AG09319 (cell line): ENCODE data around the gene MYH16.

Source experiments
- DNase-seq: peaks from one replicate; pipeline ENCODE4 v3.0.0-alpha.2; 2010; ENCODE audit warnings: low read depth; ENCODE audit errors: extremely low read depth
- TF ChIP-seq, protein P1 (sequence below): IDR thresholded peaks from 2 replicates; pipeline ENCODE4 v1.5.1; 2011; ENCODE audit warnings: low read depth, mild to moderate bottlenecking, inconsistent platforms, low read length, moderate library complexity

Gene MYH16

GRCh38 chr7:99238558-99239341 is 33.9 kb upstream of the MYH16 start:
- no peak for DNase-seq
- TF ChIP-seq, protein P1, sequence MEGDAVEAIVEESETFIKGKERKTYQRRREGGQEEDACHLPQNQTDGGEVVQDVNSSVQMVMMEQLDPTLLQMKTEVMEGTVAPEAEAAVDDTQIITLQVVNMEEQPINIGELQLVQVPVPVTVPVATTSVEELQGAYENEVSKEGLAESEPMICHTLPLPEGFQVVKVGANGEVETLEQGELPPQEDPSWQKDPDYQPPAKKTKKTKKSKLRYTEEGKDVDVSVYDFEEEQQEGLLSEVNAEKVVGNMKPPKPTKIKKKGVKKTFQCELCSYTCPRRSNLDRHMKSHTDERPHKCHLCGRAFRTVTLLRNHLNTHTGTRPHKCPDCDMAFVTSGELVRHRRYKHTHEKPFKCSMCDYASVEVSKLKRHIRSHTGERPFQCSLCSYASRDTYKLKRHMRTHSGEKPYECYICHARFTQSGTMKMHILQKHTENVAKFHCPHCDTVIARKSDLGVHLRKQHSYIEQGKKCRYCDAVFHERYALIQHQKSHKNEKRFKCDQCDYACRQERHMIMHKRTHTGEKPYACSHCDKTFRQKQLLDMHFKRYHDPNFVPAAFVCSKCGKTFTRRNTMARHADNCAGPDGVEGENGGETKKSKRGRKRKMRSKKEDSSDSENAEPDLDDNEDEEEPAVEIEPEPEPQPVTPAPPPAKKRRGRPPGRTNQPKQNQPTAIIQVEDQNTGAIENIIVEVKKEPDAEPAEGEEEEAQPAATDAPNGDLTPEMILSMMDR = no peak

DNA sequence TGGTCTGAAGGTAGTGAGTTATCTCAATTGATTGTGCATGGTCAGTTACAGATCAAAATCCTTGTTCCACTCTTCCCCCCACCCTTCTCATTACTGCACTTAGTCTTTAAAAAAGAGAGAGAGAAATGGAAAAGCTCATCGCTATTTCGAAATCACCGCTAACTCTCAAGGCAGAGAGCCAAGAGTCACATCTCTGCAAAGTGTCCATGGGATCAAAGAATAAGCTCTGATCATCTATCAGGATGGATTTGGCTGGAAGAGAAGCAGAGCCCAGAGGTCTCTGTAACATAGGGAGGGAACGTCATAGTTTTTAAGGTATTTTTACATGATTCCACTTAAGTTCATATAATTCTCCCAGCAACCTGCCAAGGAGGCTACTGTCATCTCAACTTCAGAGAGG is 30.0 kb upstream of the MYH16 start:
- DNase-seq = no peak
- TF ChIP-seq, protein P1 = no peak

GRCh38 chr7:99243751-99244337 is 28.8 kb upstream of the MYH16 start:
- DNase-seq = no peak
- TF ChIP-seq, protein P1 = no peak

DNA sequence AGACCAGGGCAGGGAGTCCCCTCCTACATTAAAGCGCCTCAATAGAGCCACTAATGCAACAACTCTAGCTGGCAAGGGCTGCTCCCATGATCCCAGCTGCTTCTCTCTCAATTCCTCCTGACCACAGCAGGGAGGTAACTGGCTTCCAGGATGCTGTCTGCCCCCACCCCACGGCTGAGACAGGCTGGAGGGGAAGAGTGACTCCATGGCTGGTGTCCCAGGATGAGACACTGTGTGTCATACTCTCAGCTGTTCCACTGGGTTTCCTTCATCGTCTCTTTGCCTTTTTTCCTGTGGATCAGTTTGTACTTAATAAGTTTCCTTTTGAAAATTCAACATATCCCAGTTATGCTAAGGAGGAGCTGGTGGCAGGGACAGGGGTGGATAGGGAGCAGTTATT is 27.7 kb upstream of the MYH16 start:
- TF ChIP-seq, protein P1 = no peak
- DNase-seq = no peak

DNA sequence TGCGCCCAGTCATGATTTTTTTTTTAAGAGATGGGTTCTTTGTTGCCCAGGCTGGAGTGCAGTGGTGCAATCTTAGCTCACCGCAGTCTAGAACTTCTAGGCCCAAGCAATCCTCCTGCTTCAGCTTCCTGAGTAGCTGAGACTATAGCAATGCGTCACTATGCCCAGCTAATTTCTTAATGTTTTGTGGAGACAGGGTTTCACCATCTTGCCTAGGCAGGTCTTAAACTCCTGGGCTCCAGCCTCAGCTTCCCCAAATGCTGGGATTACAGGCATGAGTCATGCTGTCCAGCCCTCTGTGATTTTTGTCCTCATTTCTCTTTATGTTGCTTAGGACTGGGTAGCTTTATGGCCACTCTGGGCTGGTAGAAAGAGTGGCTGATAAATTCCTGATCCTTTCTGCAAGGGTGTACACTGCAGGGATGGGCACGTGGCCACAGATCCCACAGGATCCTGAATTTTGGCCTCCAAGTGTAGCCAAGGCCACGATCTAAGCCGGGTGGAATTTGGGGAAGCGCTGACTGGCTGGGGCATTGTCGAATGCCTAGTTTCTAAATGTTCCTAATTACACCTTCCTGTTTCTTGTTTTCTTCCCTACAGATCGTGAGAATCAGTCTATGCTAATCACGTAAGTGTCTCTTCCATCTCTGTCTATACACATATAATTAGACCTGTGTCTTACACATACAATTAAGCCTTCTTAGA is 24.1 kb upstream of the MYH16 start:
- no peak for DNase-seq
- TF ChIP-seq, protein P1 = no peak

- DNase-seq = no peak
- TF ChIP-seq, protein P1 = no peak
Observed at GRCh38 chr7:99249985-99250575, 22.6 kb upstream of the MYH16 start.
